HG02623 (cell line): ENCODE measurements around the gene TOLLIP.
A peak's percentile ranks its signal among the peaks of the same experiment; 100 is the strongest.
"Not testable (repeated sequence)": the region's sequence is repeated elsewhere in the genome, so short reads cannot be mapped to it uniquely, and the experiment has no call there.

Source experiments
- ATAC-seq: cut with Tn5 transposase; IDR thresholded peaks from one replicate; pipeline ENCODE4 v1.9.1; 2021; ENCODE audit warnings: moderate library complexity; ENCODE audit not compliant: unreplicated experiment

The TOLLIP gene

DNA sequence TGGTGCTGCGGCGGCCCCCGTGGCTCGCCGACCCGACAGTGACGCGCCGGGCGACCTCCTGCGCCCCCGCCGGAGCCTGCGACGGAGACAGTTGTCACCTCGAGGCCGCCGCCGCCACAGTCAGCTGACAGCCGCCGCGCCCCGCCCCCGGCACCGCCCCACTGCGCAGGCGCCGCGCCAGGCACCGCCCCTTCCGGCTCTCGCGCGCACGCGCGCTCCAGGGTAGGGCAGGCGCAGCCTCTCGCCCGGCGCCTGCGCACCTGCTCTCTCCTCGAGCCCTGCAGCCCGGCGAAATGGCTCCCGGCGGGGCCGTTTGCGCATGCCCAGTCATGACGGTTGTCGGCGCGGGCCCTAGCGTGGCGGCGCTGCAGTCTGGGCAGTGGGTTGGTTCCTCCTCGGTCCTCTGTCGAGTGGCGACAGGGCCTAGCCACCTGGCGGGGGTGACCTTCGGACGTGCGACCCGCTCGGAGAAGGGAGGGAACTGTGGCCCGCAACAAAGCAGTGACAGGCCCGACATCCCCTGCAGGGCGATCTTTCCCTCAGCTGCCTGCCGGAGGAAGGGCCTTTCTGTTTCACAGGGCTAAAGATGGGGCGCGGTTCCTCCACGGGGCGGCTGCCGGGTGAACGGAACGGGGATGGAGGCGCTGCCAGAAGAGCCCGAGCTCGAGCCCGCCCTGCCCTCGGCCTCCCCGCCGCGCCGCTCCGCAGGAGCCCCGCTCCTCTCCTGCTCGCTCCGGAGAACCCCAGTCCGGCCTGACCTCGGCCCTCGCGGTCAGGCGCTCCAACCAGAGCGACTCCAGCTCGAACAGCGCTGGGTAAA, at the start of gene TOLLIP:
Gene TOLLIP (minus strand): TSS at position 135 of the 820 bp plus-strand sequence. CDS start 134 bp downstream, at position 1.
- peak; percentile 62 for ATAC-seq

DNA sequence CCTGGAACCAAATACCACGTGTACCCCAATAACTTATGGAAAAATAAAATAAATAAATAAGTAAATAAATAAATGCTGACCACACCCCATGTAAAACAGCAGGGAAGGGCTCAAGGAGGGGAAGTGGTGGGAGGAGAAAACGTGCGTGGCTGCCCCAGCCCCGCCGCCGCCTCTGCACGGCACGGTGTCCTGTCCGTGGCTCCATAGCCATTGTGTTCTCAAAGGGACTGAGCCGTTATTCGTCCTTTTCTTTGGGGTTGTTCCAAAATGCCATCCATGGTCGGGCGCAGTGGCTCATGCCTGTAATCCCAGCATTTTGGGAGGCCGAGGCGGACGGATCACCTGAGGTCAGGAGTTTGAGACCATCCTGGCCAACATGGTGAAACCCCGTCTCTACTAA, 49.5 kb upstream of the TOLLIP start:
- not testable (repeated sequence) for ATAC-seq

GRCh38 chr11:1358286-1358685, 48.9 kb upstream of the TOLLIP start:
- ATAC-seq, result no peak

DNA sequence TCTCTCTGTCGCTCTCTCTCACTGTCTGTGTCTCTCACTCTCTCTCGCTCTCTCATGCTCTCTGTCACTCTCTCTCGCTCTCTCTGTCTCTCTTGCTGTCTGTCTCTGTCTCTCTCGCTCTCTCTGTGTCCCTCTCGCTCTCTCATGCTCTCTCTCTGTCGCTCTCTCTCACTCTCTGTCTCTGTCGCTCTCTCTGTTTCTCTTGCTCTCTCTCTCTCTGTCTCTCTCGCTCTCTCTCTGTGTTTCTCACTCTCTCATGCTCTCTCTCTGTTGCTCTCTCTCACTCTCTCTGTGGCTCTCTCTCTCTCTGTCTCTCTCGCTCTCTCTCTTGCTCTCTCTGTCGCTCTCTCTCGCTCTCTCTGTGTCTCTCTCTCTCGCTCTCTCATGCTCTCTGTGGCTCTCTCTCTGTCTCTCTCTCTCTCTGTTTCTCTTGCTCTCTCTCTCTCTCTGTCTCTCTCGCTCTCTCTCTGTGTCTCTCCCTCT, 47.1 kb upstream of the TOLLIP start:
- ATAC-seq, result no peak

DNA sequence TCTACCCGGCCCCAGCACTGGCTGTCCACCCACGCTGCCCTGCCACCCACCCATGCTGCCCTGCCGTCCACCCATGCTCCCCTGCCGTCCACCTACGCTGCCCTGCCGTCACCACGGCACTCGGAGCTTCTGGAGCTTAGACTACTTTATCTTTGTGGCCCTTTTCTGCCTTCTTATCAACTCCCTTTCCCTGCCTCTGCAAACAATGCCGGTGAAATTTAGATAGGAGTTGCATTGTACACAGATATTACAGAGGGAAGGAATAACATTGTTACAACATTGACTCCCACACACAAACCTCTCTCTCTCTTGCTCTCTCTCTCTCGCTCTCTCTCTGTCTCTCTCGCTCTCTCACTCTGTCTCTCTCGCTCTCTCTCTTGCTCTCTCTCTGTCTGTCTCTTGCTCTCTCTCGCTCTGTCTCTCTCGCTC, 46.6 kb upstream of the TOLLIP start:
- ATAC-seq, result no peak

GRCh38 chr11:1354125-1354938, 44.9 kb upstream of the TOLLIP start:
- ATAC-seq, result no peak

GRCh38 chr11:1353383-1354124, 44.1 kb upstream of the TOLLIP start:
- no peak for ATAC-seq

- no peak for ATAC-seq
These were observed 43.4 kb upstream of the TOLLIP start for GRCh38 chr11:1352696-1353382.

GRCh38 chr11:1351278-1351937, 42.0 kb upstream of the TOLLIP start:
- no peak for ATAC-seq

GRCh38 chr11:1350086-1350725, 40.8 kb upstream of the TOLLIP start:
- ATAC-seq, result no peak

GRCh38 chr11:1349327-1350041, 40.1 kb upstream of the TOLLIP start:
- ATAC-seq, result no peak

DNA sequence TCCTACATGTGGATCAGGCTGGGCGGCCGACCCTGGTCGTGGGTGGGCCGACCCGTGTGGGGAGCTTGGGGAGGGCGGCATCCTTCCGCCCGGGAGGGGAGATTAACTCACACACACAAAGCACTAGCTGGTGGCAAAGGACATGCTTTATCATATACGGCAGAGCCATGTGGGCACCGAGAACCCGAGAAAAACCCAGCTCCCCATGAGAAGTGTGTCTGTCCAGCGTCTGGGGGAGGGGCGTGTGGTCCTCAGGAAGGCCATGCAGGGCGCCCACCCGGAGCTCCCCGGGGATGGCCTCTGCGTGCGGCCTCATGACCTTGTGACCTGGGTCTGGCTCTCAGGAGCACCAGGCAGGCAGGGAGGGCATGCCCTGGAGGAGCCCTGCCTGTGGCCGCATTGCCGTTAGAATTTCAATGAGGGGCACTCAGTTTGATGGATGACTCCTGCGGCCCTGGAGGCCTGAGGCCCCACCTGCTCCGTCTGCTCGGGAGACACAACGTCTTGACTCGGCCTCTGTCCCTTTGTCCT, 39.4 kb upstream of the TOLLIP start:
- ATAC-seq, result no peak

GRCh38 chr11:1348146-1348795, 38.8 kb upstream of the TOLLIP start:
- no peak for ATAC-seq

GRCh38 chr11:1347411-1347999, 38.1 kb upstream of the TOLLIP start:
- ATAC-seq, result not testable (repeated sequence)

- no peak for ATAC-seq
These were observed 37.4 kb upstream of the TOLLIP start for GRCh38 chr11:1346669-1347390.

DNA sequence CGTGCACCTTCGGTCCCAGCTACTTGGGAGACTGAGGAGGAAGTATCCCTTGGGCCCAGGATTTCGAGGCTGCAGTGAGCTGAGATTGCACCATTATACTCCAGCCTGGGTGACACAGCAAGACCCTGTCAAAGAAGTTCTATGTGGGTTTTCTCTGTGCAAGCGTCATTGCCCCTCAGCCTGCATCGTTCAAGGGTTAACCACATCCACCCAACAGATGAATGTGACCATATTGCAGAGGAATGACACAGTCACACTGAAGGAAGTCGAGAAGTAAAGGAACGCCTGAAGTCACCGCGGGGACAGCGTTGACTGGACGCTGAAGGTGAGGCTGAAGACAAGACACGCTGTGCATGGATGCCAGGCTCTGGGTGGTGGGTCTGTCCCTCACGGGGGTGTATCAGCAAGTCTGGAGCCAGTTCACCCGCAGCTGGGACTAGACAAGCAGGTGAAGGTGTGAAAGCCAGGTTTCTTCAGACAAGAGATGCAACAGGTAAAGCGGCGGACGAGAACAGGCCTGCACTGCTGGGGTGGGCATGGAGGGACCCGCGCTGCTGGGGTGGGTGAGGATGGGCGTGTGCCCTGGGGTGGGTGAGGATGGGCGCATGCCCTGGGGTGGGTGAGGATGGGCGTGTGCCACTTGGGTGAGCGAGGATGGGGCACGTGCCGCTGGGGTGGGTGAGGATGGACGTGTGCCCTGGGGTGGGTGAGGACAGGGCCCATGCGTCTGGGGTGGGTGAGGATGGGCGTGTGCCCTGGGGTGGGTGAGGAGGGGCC, 36.5 kb upstream of the TOLLIP start:
- no peak for ATAC-seq
